ENCODE results near the gene FREM2. TPM values are rescaled to one million over a fixed set of nuclear protein-coding genes. Genes with fewer than 3 reads are reported as not detected.

Gene FREM2
- total RNA-seq, 1 experiment from 2014 or later, result 0.05 TPM

- DNase-seq (ENCODE audit: low read depth, low spot score) (no peak), ATAC-seq (no peak)
- intact Hi-C loops (cut with micrococcal nuclease), result no loop called here
- ChIA-PET RAD21 (ENCODE audit: low non-redundant PET in 1 of 2, low total read pairs in 2 of 2, uncharacterized antibody in 2 of 2, unreplicated experiment in 2 of 2) (no interaction called here), POLR2A (no interaction called here), CTCF (no interaction called here)
- Histone ChIP-seq H3K36me3 (ENCODE audit: control insufficient read depth in 1 of 2, insufficient read depth in 2 of 2, low read length in 2 of 2) (no peaks in the 10 kb centered on the region; a peak in 1 of 4 replicates), H3K4me1 (ENCODE audit: control insufficient read depth in 1 of 2, insufficient read depth in 2 of 2, low read length in 2 of 2) (no peaks in the 10 kb centered on the region), H3K9ac (ENCODE audit: low read length) (no peak overlapping the region), H3K27ac (ENCODE audit: low read depth, low read length) (no peak overlapping the region), H3K27me3 (ENCODE audit: insufficient read depth, low read length) (no peaks in the 10 kb centered on the region; the same call in 1 of the 2 replicates), H2AFZ (ENCODE audit: low read depth, low read length, poor library complexity, severe bottlenecking) (no peak overlapping the region), H4K20me1 (ENCODE audit: insufficient read depth) (no peaks in the 10 kb centered on the region), H3K4me2 (ENCODE audit: low read length) (no peak overlapping the region), H3K9me3 (ENCODE audit: control insufficient read depth in 1 of 2, insufficient read depth in 1 of 2, low read depth in 1 of 2, low read length in 2 of 2) (peaks cover 0 to 13% of the 10 kb centered on the region in 2 experiments; a peak in 1 of 4 replicates), H3K4me3 (replicated peaks in 1 of 2; ENCODE audit: low read depth in 1 of 2, low read length in 2 of 2) (no peak overlapping the region), H3K9me2 (ENCODE audit: insufficient read depth) (no peaks in the 10 kb centered on the region), H3K79me2 (ENCODE audit: insufficient read depth, low read length) (no peaks in the 10 kb centered on the region)
- BruUV-seq (replicated peaks), result no TSS peak
- TF ChIP-seq ELF1 (IDR thresholded peaks at IDR 0.05; ENCODE audit: borderline replicate concordance, low read depth) (no peak), SIN3A (IDR thresholded peaks at IDR 0.05; ENCODE audit: low read depth) (no peak), CBX3 (IDR thresholded peaks at IDR 0.05; ENCODE audit: low read depth) (no peak), CTCF (IDR thresholded peaks at IDR 0.05 in 2 of 3, conservative IDR thresholded peaks at IDR 0.05 in 1 of 3; ENCODE audit: borderline replicate concordance in 1 of 3, insufficient read depth in 1 of 3, low read depth in 2 of 3, low read length in 2 of 3) (no peak), SP1 (IDR thresholded peaks at IDR 0.05; ENCODE audit: low read depth) (no peak), ZBTB33 (IDR thresholded peaks at IDR 0.05; ENCODE audit: extremely low read depth, insufficient replicate concordance, low read length) (no peak), TCF7L2 (IDR thresholded peaks at IDR 0.05; ENCODE audit: borderline replicate concordance, extremely low read depth, insufficient read depth, insufficient read length) (no peak), FOSL1 (IDR thresholded peaks at IDR 0.05; ENCODE audit: low read depth) (no peak), CEBPB (IDR thresholded peaks at IDR 0.05; ENCODE audit: low read depth) (no peak), POLR2A (IDR thresholded peaks at IDR 0.05; ENCODE audit: borderline replicate concordance, extremely low read depth, insufficient read depth, insufficient read length) (no peak), POLR2AphosphoS5 (IDR thresholded peaks at IDR 0.05; ENCODE audit: low read depth, low read length) (no peak), REST (IDR thresholded peaks at IDR 0.05; ENCODE audit: low read depth) (no peak), ATF3 (IDR thresholded peaks at IDR 0.05) (no peak)
These were observed 15.8 kb downstream of the FREM2 start for GRCh38 chr13:38702669-38703068.

All from HCT116 (cell line).